Vagina (tissue), 2 donors: ENCODE data around the gene NR2F1-AS1.

Source experiments
- CTCF ChIP-seq, 3 experiments: fragments of 450-650 bp in 2 of 3; fragments of 200-600 bp in 1 of 3; sonication (generic) in 1 of 3; IDR thresholded peaks; one replicate each; pipeline ENCODE4 v1.5.1; 2017 to 2019; ENCODE audit warnings: antibody characterized with exemption in 3 of 3, mild to moderate bottlenecking in 2 of 3, moderate library complexity in 2 of 3
- POLR2AphosphoS5 ChIP-seq, 2 donors: sonication (generic); formaldehyde crosslinking; IDR thresholded peaks; one replicate each; pipeline ENCODE4 v1.9.0; 2017; ENCODE audit warnings: antibody characterized with exemption in 2 of 2, mild to moderate bottlenecking in 2 of 2, low read depth in 1 of 2; ENCODE audit not compliant: insufficient read depth in 1 of 2

- TF ChIP-seq CTCF (IDR thresholded peaks at IDR 0.05) (no peak), POLR2AphosphoS5 (IDR thresholded peaks at IDR 0.05; ENCODE audit: insufficient read depth in 1 of 2, low read depth in 1 of 2) (no peak)
Measured at GRCh38 chr5:93512799-93513198, 68.2 kb downstream of the NR2F1-AS1 start.
